ENCODE results near the gene SMAD6.
"Not testable (repeated sequence)": the region's sequence is repeated elsewhere in the genome, so short reads cannot be mapped to it uniquely, and the experiment has no call there.

SMAD6 gene

DNA sequence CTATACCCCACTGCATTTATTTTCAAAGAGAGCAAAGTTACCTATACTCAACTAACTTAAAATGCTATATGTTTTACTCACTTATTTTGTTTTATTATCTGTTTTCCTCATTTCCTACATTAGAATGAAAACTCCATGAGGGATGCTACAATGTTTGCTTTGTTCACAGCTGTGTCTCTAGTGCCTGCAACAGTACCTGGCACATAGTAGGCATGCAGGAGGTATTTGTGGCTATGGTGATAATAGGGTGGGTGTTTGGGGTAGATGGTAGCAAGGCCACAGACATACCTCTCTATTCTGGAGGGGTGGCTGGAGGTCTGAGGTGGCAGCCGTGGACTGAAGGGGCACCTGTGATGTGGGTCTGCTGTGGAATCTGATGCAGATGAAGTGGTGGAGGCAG is 24.7 kb upstream of the SMAD6 start:
- no peak for DNase-seq

- DNase-seq: no peak
These were observed 22.9 kb upstream of the SMAD6 start for GRCh38 chr15:66679061-66679656.

GRCh38 chr15:66679657-66680108 is 22.4 kb upstream of the SMAD6 start:
- no peak for DNase-seq

- no peak for DNase-seq
These were observed 21.5 kb upstream of the SMAD6 start for GRCh38 chr15:66680502-66680901.

DNA sequence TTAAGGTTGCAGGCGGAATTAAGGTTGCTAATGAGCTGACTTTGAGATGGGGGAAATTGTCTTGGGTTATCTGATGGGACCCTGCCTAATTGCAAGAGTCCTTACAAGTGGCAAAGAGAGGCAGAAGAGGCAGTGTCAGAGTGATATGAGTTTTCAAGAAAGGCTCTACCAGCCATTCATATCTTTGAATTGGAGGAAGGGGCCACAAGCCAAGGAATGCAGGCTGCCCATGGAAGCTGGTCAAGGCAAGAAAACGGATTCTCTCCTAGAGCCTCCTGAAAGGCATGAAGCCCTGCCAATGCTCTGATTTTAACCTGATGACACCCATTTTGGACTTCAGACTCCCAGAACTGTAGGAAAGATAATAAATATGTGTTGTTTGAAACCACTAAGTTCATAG is 20.6 kb upstream of the SMAD6 start:
- DNase-seq: no peak

GRCh38 chr15:66682246-66682645 is 19.8 kb upstream of the SMAD6 start:
- DNase-seq: no peak

DNA sequence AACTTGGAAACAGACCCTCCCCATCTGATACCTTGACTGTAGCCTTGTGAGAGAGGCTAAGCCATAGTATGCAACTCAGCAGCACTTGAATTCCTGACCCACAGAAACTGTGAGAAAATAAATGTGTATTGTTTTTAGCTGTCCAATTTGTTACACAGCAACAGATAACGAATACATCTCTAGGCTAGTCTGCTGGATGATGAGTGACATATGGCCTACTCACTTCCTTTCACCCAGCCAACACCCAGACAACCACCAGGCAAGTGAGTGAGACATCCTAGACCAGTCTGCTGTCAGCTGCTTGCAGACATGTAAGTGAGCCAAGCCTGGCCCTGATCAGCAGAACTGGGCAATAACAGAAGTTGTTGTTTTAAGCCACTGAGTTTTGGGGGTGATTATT is 19.2 kb upstream of the SMAD6 start:
- no peak for DNase-seq

GRCh38 chr15:66684136-66684681 is 17.8 kb upstream of the SMAD6 start:
- DNase-seq: no peak

- no peak for DNase-seq
These were observed 16.3 kb upstream of the SMAD6 start for GRCh38 chr15:66685638-66686150.

- not testable (repeated sequence) for DNase-seq
These were observed 11.1 kb upstream of the SMAD6 start for GRCh38 chr15:66690912-66691311.

GRCh38 chr15:66691727-66692126 is 10.3 kb upstream of the SMAD6 start:
- DNase-seq: no peak

DNA sequence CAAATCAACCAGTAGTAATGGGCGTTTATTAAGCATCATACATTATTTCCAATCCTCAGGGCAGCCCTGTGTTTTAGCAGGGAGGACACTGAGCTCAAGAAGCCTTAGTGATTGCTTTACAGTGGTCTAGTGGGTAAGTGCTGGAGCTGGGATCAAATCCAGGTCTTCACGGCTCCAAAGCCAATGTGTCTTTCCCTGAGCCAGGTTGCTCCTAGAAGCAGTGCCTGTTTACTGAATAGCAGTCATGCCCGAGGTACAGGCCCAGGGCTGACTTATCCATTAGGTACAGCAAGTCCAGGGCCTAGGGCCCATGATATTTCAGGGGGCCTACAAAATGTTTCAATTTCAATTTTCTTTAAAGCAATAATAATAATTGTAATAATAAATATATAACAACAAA is 9.6 kb upstream of the SMAD6 start:
- no peak for DNase-seq

DNA sequence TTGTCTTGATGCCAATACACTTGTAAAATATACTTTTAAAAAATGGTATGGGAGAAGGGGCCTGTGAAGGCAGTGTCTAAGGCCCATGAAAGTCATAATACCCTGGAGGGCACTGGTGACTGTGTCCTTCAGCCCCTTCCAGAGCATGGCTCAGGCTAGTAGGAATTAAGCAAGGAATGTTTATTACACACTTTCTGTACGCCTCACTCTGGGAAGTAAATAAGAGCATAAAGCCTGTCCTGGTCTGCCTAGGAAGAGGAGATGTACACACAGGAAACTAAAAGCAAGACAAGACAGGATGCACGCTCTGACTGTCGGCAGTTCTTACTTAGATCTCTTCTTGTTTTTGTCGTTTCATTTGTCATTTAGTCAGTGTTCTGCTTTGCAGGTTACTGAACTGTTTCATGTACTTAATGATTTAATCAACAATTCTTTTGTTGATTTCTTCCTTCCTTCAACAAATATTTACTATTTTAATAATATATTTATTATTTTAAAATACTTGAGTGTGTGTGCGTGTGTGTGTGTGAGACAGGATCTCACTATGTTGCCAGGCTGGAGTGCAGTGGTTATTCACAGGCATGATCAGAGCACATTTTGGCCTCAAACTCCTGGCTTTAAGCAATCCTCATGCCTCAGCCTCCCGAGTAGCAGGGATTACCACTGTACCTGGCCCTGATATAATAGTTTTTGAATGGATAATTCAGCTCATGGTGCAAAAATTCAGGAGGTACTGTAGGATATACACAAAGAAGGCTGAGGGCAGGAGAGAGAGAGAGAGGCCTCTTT is 9.0 kb upstream of the SMAD6 start:
- peak; percentile 30 for DNase-seq

DNA sequence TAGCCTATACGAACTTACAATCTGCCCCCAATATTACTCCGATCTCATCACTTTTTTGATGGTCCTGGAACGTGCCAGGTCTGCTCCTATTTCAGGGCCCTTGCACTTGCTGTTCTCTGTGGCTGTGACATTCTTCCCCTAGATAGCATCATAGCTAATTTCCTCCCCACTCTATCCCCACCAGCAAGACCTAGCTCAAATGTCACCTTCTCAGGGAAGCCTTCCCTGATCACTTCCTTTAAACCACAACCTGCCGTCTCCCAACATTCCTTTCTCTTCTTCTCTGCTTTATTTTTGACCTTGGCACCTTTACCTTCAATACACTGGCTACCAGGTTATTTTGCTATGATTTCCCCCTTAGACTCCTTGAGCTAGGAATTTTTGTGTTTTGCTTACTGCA is 5.3 kb upstream of the SMAD6 start:
- DNase-seq: no peak

GRCh38 chr15:66698318-66698961 is 3.6 kb upstream of the SMAD6 start:
- no peak for DNase-seq

GRCh38 chr15:66698971-66699370 is 3.1 kb upstream of the SMAD6 start:
- no peak for DNase-seq

- DNase-seq: no peak
These were observed 1.6 kb upstream of the SMAD6 start for GRCh38 chr15:66700412-66700801.

DNA sequence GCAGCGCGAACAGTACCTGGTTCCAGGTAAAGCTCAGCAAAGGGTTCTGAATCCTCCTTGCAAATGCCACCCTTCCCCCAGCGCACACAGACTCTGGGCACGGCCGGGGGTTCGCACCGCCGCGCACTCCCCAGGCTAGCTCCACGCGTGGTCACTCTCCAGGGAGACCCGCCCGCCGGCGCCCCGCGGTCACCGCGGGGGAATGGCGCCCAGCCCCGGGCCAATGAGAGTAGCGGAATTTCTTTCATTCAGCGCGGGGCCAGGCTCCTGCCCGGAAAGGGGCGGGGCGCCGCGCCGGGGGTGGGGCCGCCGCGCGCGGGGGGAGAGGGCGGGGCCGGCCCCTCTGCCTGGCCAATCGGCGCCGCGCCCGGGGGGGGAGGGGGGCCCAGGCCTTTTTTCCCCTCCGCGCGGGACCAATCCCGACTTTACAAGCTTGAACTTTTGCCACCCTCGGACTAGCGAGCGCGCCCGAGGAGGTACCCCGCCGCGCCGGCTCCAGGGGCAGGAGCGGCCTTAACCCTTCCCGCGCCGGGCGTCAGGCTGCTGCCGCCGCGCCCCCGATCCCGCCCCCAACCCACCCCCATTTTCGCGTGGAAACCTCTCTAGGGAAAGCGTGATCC is 1.1 kb upstream of the SMAD6 start:
- DNase-seq: peak; percentile 85

DNA sequence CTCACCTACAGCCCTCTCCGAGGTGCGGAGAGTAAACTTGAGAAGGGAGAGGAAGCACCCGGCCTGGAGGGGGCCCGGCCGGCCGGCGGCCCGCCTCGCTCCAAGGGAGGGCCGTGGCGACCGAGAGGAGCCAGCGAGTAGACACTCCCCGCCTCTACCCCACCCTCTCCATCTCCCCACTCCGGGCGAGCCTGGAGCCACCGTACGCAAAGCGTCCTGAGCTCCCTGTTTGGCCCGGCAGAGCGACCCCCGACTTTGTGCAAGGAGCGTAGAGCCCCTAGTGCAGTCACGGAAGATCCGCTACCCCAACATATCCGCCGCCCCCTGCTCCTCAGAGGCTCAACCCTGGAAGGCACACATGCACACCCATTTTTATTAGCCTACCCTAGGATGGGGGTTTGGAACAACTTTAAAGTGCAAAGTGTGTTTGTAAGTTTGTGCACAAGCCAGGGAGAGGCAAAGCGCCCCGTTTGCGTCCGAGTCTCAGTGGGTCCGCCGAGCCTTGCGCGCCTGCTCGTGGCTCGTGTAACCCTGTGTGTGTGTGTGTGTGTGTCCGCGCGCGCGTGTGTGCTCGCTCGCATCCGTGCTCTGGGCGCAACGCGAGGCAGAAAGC is 508 bp upstream of the SMAD6 start:
- no peak for DNase-seq

GRCh38 chr15:66702787-66703539 is 927 bp downstream of the SMAD6 start:
- no peak for DNase-seq

GRCh38 chr15:66703540-66703941 is 1.5 kb downstream of the SMAD6 start:
- peak; percentile 41 for DNase-seq

Measured in CD4-positive, alpha-beta T cell treated with Interleukin-15 for 1 hour (primary cell).